ENCODE results near the gene SH3RF1. TPM values are rescaled to one million over a fixed set of nuclear protein-coding genes. Genes with fewer than 3 reads are reported as not detected.

The SH3RF1 gene
- total and polyA plus RNA-seq, 10 of the 15 experiments (the other 5 are each of a cell fraction or from before 2014, with no cell fraction given) = 4.5 to 22.5 (median 10.4) TPM

DNA sequence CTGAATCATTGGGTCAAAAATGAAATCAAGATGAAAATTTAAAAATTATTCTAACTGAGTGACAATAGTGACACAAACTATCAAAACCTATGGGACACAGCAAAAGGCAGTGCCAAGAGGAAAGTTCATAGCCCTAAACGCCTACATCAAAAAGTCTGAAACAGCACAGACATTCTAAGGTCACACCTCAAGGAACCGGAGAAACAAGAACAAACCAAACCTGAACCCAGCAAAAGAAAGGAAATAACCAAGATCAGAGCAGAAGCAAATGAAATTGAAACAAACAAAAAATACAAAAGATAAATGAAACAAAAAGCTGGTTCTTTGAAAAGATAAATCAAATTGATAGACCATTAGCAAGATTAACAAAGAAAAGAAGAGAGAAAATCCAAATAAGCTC, 80.8 kb downstream of the SH3RF1 start (continued):
- peak; percentile 43 for TF ChIP-seq ATF7 (IDR thresholded peaks at IDR 0.05; ENCODE audit: low read depth)
- 0 out of 2 replicates have a peak, but pooled peaks have one; percentile 28 for TF ChIP-seq NR2F1 (conservative IDR thresholded peaks at IDR 0.05)

DNA sequence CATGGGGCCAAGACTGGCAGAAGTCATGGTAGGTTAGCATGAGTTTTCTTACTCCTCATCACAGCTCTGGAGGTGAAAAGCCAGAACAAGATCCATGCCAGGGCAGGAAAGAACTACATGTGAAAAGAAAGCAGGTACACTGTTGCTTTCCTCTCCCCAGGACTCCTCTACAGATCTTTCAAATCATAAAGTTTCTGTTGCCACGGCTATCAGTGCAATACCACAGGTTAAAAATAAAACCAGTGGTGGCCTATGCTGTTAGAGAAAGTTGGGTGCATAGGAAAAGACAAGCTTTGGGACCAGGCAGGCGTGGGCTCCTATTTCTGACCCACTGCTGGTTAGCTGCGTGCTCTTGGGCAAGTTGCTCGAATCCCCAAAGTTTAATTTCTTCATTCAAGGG, 81.4 kb downstream of the SH3RF1 start:
- ChIA-PET POLR2A (interaction anchor here (0.9 to 1.7 kb wide), 3 partner anchors 11 to 21 kb away, joined by 3 to 7 read pairs (median 3); no protein-coding TSS in a partner anchor), RAD21 (ENCODE audit: unreplicated experiment) (interaction anchor here (1.1 to 2.1 kb wide), 8 partner anchors 14 to 249 kb away, joined by 3 to 14 read pairs (median 6); partner anchors contain the start of genes CBR4 and SH3RF1), CTCF (interaction anchor here (1.2 to 2.5 kb wide), 5 partner anchors 19 to 79 kb away, joined by 3 to 6 read pairs (median 4); no protein-coding TSS in a partner anchor), SMC1A (ENCODE audit: uncharacterized antibody, unreplicated experiment) (interaction anchor here (0.8 to 3.0 kb wide), 15 partner anchors 10 to 296 kb away, joined by 3 to 20 read pairs (median 4); partner anchors contain the start of gene CBR4)
- Histone ChIP-seq H3K27ac (ENCODE audit: control insufficient read depth, insufficient read depth) (peak overlapping the region; percentile 52), H3K36me3 (ENCODE audit: control insufficient read depth in 2 of 2, insufficient read depth in 2 of 2, low read length in 1 of 2) (no peaks in the 10 kb centered on the region; a peak in 1 of 4 replicates), H3K4me3 (peak overlapping the region; percentile 37), H3K9ac (ENCODE audit: control insufficient read depth, insufficient read depth, low read length) (peak overlapping the region; percentile 53), H3K9me3 (replicated peaks; ENCODE audit: control insufficient read depth, insufficient read depth, low read length) (no peaks in the 10 kb centered on the region; the same call in 2 of the 3 replicates), H4K20me1 (ENCODE audit: control insufficient read depth, insufficient read depth) (no peaks in the 10 kb centered on the region), H3K79me2 (ENCODE audit: control insufficient read depth, insufficient read depth, low read length) (peaks cover 31% of the 10 kb centered on the region), H3K4me2 (ENCODE audit: control insufficient read depth, insufficient read depth) (peak overlapping the region; percentile 96), H3K4me1 (ENCODE audit: control insufficient read depth, insufficient read depth, low read length) (peaks cover 17% of the 10 kb centered on the region; the same call in 1 of the 2 replicates), H3K27me3 (replicated peaks in 1 of 2; ENCODE audit: control insufficient read depth in 2 of 2, insufficient read depth in 2 of 2, low read length in 1 of 2) (no peaks in the 10 kb centered on the region), H2AFZ (ENCODE audit: control insufficient read depth, low read depth, low read length) (peak overlapping the region; percentile 78)
- FAIRE-seq (no peak), ATAC-seq (peak; percentile 89), DNase-seq (ENCODE audit: low read depth, low spot score) (no peak)
- WGBS (ENCODE audit: insufficient coverage, insufficient replicate concordance, low lambda C conversion rate, missing lambda C conversion rate) = 0% methylated on average over 4 of the region's 4 CpGs
- in situ Hi-C loops (cut with MboI) (no loop called here), intact Hi-C loops (cut with micrococcal nuclease; ENCODE audit: unreplicated experiment) (no loop called here)
- TF ChIP-seq HDAC6 (IDR thresholded peaks at IDR 0.05; ENCODE audit: unreplicated experiment) (no peak), MEF2A (IDR thresholded peaks at IDR 0.05; ENCODE audit: insufficient read depth, low read depth, low read length) (peak; percentile 49; the same call in 1 of the 2 replicates), RUNX3 (IDR thresholded peaks at IDR 0.05; ENCODE audit: low read length) (peak; percentile 9; the same call in 1 of the 2 replicates), NFXL1 (IDR thresholded peaks at IDR 0.05; ENCODE audit: borderline replicate concordance) (no peak)
- no TSS peak for BruUV-seq (replicated peaks)

All from GM12878 (cell line).